Pancreas (tissue), 10 donors: ENCODE results near the gene FRZB. TPM values are rescaled to one million over a fixed set of nuclear protein-coding genes. Genes with fewer than 3 reads are reported as not detected.

Source experiments
- ATAC-seq, 4 donors: fragments of 200-7000 bp; cut with Tn5 transposase; one replicate each; pipeline versions ENCODE4 v1.8.0 to v1.9.1; 2020; ENCODE audit warnings: mild to moderate bottlenecking in 4 of 4, moderate library complexity in 4 of 4
- DNase-seq, 6 donors: peaks; one replicate each; pipeline ENCODE4 v3.0.0-alpha.2; 2020
- FAIRE-seq: peaks from 2 replicates; lab custom pipeline; 2012; peaks lifted over from hg19 to GRCh38; lab: Jason Lieb, UNC
- H3K27ac ChIP-seq, 4 donors: fragments of 200-600 bp; sonication (generic); 1 replicate in 3 of 4; 2 replicates in 1 of 4; pipeline versions ENCODE4 v1.5.0 to v1.8.0; 2020
- H3K27me3 ChIP-seq, 4 donors: fragments of 200-600 bp; one replicate each; pipeline ENCODE4 v1.8.0; 2021
- H3K36me3 ChIP-seq, 3 donors: fragments of 200-600 bp; sonication (generic) in 1 of 3; one replicate each; pipeline versions ENCODE4 v1.5.0 to v1.8.0; 2020 to 2021
- H3K4me1 ChIP-seq, 3 donors: fragments of 200-600 bp; one replicate each; pipeline ENCODE4 v1.8.0; 2021
- H3K4me3 ChIP-seq, 4 donors: fragments of 200-600 bp; sonication (generic) in 2 of 4; one replicate each; pipeline versions ENCODE4 v1.5.0 to v1.8.0; 2020 to 2021
- H3K9me3 ChIP-seq, 4 donors: fragments of 200-600 bp; one replicate each; pipeline ENCODE4 v1.8.0; 2021
- CTCF ChIP-seq, 4 donors: fragments of 200-600 bp; sonication (generic) in 3 of 4; IDR thresholded peaks; one replicate each; pipeline versions ENCODE4 v1.5.0 to v1.8.0; 2021; ENCODE audit warnings: antibody characterized with exemption in 4 of 4
- WGBS, 2 donors: extraction: QIAGEN DNeasy Blood & Tissue Kit; methylation state at CpG; one replicate each; pipeline ENCODE4 v1.1.7; 2013; 5-methylcytosine and 5-hydroxymethylcytosine counted together
- intact Hi-C, 3 donors: fragments of 100-400 bp; cut with DNase I; formaldehyde crosslinking; loops; one replicate each; pipeline versions ENCODE4 v1.11.1 to v1.14.2; 2022
- polyA plus RNA-seq, 2 donors: library from polyadenylated mRNA; stranded (reverse); fragments of 200-250 nt; gene quantifications; one replicate each; pipeline ENCODE4 v1.2.3, GENCODE V29; 2013
- total RNA-seq, 6 donors: library from RNA; stranded (reverse); fragmentation: NEBNext Ultra II Directional in 4 of 6; extraction: Animal tissue kit (Norgen Biotek cat#: 25700) in 4 of 6; gene quantifications; one replicate each; pipeline versions ENCODE4 v1.2.1 to v1.2.4, GENCODE V29; 2021 to 2023
- donor health status: healthy with polysubstance abuse.
- donor health status: DM: no; HTN: no; CAD: no; lungs with moderate emphysema.
- donor health status: DM: no; HTN: no; CAD: no.
- donor health status: control.
- donor health status: control.
- donor health status: Bipolar disorder and iron deficiency.
- donor health status: DM: yes; HTN: yes; CAD: no.
- donor health status: DM: no; HTN: no; CAD: no.
- donor health status: DM: no; HTN: no; CAD: no.
- donor health status: DM: yes; HTN: yes; CAD: no.

FRZB gene
- total and polyA plus RNA-seq, 8 donors, result 0.35 to 3.5 (median 0.78) TPM

- no peak for ATAC-seq
- 92 to 93% methylated on average over 1 of the region's 1 CpG for WGBS, 2 donors
- intact Hi-C loops, result no loop called here
Observed at GRCh38 chr2:182904844-182905243, 38.4 kb upstream of the FRZB start.

DNA sequence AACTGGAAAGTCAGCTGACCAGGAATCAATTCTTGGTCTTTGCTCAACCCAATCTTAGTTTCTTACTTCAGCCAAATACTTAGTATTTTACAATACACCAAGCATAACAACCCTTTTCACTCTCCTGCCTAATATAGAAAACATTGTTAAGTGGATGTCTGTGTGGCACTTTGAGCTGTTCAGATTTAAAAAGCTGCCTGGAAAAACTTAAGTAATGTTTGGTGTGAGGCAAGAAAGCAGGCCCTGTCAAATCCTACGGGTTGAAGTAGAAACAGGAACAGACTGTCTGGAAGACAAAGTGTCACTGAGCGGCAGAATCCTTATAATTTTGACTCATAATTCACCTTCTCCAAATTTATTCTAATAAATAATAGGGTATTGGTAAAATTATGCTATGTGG lies 37.1 kb upstream of the FRZB start:
- Histone ChIP-seq H3K36me3 (no peaks in the 10 kb centered on the region), H3K4me3 (no peak overlapping the region), H3K9me3 (no peaks in the 10 kb centered on the region), H3K27ac (no peak overlapping the region), H3K27me3 (no peaks in the 10 kb centered on the region), H3K4me1 (no peaks in the 10 kb centered on the region)
- FAIRE-seq, result no peak
- TF ChIP-seq CTCF (IDR thresholded peaks at IDR 0.05), result no peak
- DNase-seq, result no peak
- WGBS, 2 donors, result 93 to 95% methylated on average over 2 of the region's 2 CpGs
- no peak for ATAC-seq
- intact Hi-C loops, result no loop called here

More at GRCh38 chr2:182904844-182905243, 38.4 kb upstream of the FRZB start:
- no peaks in the 10 kb centered on the region for H3K9me3 ChIP-seq
- H3K27ac ChIP-seq, result no peak overlapping the region
- no peak for TF ChIP-seq CTCF (IDR thresholded peaks at IDR 0.05)
- no peaks in the 10 kb centered on the region for H3K4me1 ChIP-seq
- FAIRE-seq, result no peak
- no peak for DNase-seq
- H3K27me3 ChIP-seq, result no peaks in the 10 kb centered on the region
- no peak overlapping the region for H3K4me3 ChIP-seq
- no peaks in the 10 kb centered on the region for H3K36me3 ChIP-seq

- TF ChIP-seq CTCF (IDR thresholded peaks at IDR 0.05), result no peak
- 91 to 96% methylated on average over 6 of the region's 6 CpGs for WGBS, 2 donors
- FAIRE-seq (no peak), DNase-seq (no peak), ATAC-seq (no peak)
- Histone ChIP-seq H3K27ac (no peak overlapping the region), H3K4me3 (no peak overlapping the region), H3K27me3 (no peaks in the 10 kb centered on the region), H3K4me1 (no peaks in the 10 kb centered on the region), H3K9me3 (no peaks in the 10 kb centered on the region), H3K36me3 (no peaks in the 10 kb centered on the region)
- intact Hi-C loops, result no loop called here
Observed at GRCh38 chr2:182901748-182902147, 35.3 kb upstream of the FRZB start.

- DNase-seq, result no peak
- TF ChIP-seq CTCF (IDR thresholded peaks at IDR 0.05), result no peak
- H3K27me3 ChIP-seq, result no peaks in the 10 kb centered on the region
- no peaks in the 10 kb centered on the region for H3K9me3 ChIP-seq
- no peak overlapping the region for H3K4me3 ChIP-seq
- 85 to 88% methylated on average over 1 of the region's 1 CpG for WGBS, 2 donors
- FAIRE-seq, result no peak
- no peak for ATAC-seq
- H3K36me3 ChIP-seq, result no peaks in the 10 kb centered on the region
- H3K27ac ChIP-seq, result no peak overlapping the region
- intact Hi-C loops, result no loop called here
- H3K4me1 ChIP-seq, result no peaks in the 10 kb centered on the region
Observed at GRCh38 chr2:182898718-182899117, 32.3 kb upstream of the FRZB start.

DNA sequence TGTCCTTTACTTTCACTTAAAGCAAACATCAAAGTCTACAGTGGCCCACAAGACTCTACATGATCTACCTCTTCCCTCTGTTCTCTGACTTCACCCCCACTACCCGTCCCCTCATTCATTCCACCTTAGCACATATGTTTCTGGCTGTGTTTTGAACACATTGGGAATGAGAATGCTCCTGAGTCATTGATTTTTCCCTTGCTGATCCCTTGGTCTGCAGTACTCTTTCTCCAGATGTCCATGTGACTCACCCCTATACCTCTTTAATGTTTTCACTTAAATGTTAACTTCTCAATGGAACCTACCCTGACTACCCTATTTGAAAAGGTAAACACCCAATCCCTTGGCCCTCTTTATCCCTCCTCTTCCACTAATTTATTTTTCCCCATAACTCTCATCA lies 30.7 kb upstream of the FRZB start:
- no peak for TF ChIP-seq CTCF (IDR thresholded peaks at IDR 0.05)
- intact Hi-C loops, result no loop called here
- FAIRE-seq, result no peak
- ATAC-seq, result no peak
- Histone ChIP-seq H3K27me3 (no peaks in the 10 kb centered on the region), H3K4me3 (no peak overlapping the region), H3K4me1 (no peaks in the 10 kb centered on the region), H3K9me3 (no peaks in the 10 kb centered on the region), H3K27ac (no peak overlapping the region), H3K36me3 (no peaks in the 10 kb centered on the region)
- no peak for DNase-seq
- WGBS, 2 donors, result 84% methylated on average over 1 of the region's 1 CpG
